Stimulated activated CD4-positive, alpha-beta T cell treated with anti-CD3 and anti-CD28 coated beads, Interleukin-2, amount 100 ng/mL, for 4 hours (primary cell): Measurements from ENCODE around the gene LARP4B.

ENCODE experiments used
- DNase-seq: peaks from one replicate; pipeline ENCODE4 v3.0.0-alpha.2; 2020; ENCODE audit warnings: low read depth

Gene LARP4B

GRCh38 chr10:806451-807162, 124.9 kb downstream of the LARP4B start:
- no peak for DNase-seq

- DNase-seq, result no peak
Measured at GRCh38 chr10:805620-806305, 125.7 kb downstream of the LARP4B start.

- DNase-seq, result no peak
Measured at GRCh38 chr10:804787-805619, 126.5 kb downstream of the LARP4B start.

- no peak for DNase-seq
Measured at GRCh38 chr10:804191-804781, 127.2 kb downstream of the LARP4B start.

GRCh38 chr10:803041-803741, 128.3 kb downstream of the LARP4B start:
- no peak for DNase-seq

- DNase-seq, result no peak
Measured at GRCh38 chr10:802506-802905, 129.0 kb downstream of the LARP4B start.

GRCh38 chr10:797179-797578, 134.3 kb downstream of the LARP4B start:
- no peak for DNase-seq

- no peak for DNase-seq
Measured at GRCh38 chr10:796233-796632, 135.3 kb downstream of the LARP4B start.

GRCh38 chr10:794382-794956, 137.0 kb downstream of the LARP4B start:
- no peak for DNase-seq

GRCh38 chr10:792792-793100, 138.8 kb downstream of the LARP4B start:
- DNase-seq, result no peak

- no peak for DNase-seq
Measured at GRCh38 chr10:792083-792791, 139.3 kb downstream of the LARP4B start.

- DNase-seq, result no peak
Measured at GRCh38 chr10:791639-792038, 139.9 kb downstream of the LARP4B start.

- DNase-seq, result no peak
Measured at GRCh38 chr10:790821-791551, 140.5 kb downstream of the LARP4B start.

GRCh38 chr10:789831-790701, 141.4 kb downstream of the LARP4B start:
- DNase-seq, result no peak

GRCh38 chr10:788796-789748, 142.4 kb downstream of the LARP4B start:
- DNase-seq, result no peak

- DNase-seq, result no peak
Measured at GRCh38 chr10:787933-788651, 143.4 kb downstream of the LARP4B start.
